ENCODE measurements around the gene MICAL3. TPM values are rescaled to one million over a fixed set of nuclear protein-coding genes. Genes with fewer than 3 reads are reported as not detected.

The MICAL3 gene
- polyA plus RNA-seq, 3 donors = 0.23 to 0.84 TPM; not detected in 1

GRCh38 chr22:17943533-17944249 lies 80.7 kb downstream of the MICAL3 start:
- no peak overlapping the region for H3K9ac ChIP-seq (ENCODE audit: insufficient read depth, low read length, poor library complexity, severe bottlenecking)
- no peak for DNase-seq
- no peaks in the 10 kb centered on the region for H3K36me3 Mint-ChIP-seq
- no peak overlapping the region for H3K27ac ChIP-seq (ENCODE audit: low read depth in 1 of 2, low read length in 2 of 2)
- no peaks in the 10 kb centered on the region for H3K9me3 ChIP-seq (replicated peaks in 1 of 2; ENCODE audit: control insufficient read depth in 1 of 2, insufficient read depth in 1 of 2, low read length in 2 of 2)
- no peaks in the 10 kb centered on the region for H4K20me1 ChIP-seq (ENCODE audit: insufficient read depth, low read length)
- no peak overlapping the region for H3K4me2 ChIP-seq (replicated peaks; ENCODE audit: extremely low read depth, low read length, poor library complexity, severe bottlenecking)
- no peaks in the 10 kb centered on the region for H3K4me1 ChIP-seq (ENCODE audit: control insufficient read depth in 1 of 2, insufficient read depth in 2 of 2, low read length in 2 of 2)
- H3K4me1 Mint-ChIP-seq = no peaks in the 10 kb centered on the region
- H3K36me3 ChIP-seq (replicated peaks in 1 of 2; ENCODE audit: control insufficient read depth in 1 of 2, insufficient read depth in 2 of 2, low read length in 2 of 2) = no peaks in the 10 kb centered on the region
- intact Hi-C loops (cut with micrococcal nuclease) = no loop called here
- TF ChIP-seq, protein P1, sequence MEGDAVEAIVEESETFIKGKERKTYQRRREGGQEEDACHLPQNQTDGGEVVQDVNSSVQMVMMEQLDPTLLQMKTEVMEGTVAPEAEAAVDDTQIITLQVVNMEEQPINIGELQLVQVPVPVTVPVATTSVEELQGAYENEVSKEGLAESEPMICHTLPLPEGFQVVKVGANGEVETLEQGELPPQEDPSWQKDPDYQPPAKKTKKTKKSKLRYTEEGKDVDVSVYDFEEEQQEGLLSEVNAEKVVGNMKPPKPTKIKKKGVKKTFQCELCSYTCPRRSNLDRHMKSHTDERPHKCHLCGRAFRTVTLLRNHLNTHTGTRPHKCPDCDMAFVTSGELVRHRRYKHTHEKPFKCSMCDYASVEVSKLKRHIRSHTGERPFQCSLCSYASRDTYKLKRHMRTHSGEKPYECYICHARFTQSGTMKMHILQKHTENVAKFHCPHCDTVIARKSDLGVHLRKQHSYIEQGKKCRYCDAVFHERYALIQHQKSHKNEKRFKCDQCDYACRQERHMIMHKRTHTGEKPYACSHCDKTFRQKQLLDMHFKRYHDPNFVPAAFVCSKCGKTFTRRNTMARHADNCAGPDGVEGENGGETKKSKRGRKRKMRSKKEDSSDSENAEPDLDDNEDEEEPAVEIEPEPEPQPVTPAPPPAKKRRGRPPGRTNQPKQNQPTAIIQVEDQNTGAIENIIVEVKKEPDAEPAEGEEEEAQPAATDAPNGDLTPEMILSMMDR (IDR thresholded peaks at IDR 0.05) = no peak
- H3K9me3 Mint-ChIP-seq = no peaks in the 10 kb centered on the region
- no peak overlapping the region for H2AFZ ChIP-seq (ENCODE audit: insufficient read depth, low read depth, low read length, poor library complexity, severe bottlenecking)
- H3K27me3 Mint-ChIP-seq (ENCODE audit: low read depth in 3 of 3) = peaks cover 0 to 3% (median 0%) of the 10 kb centered on the region in 3 donors
- WGBS (ENCODE audit: insufficient coverage) = 90% methylated on average over 2 of the region's 6 CpGs
- H3K79me2 ChIP-seq (ENCODE audit: insufficient read depth, low read length) = no peaks in the 10 kb centered on the region
- no peak overlapping the region for H3K4me3 ChIP-seq (replicated peaks in 1 of 3; ENCODE audit: low read depth in 2 of 3, low read length in 3 of 3)
- no peak overlapping the region for H3K4me3 Mint-ChIP-seq
- H3K27ac Mint-ChIP-seq = peak overlapping the region in 1 of 7 donors; percentile 1
- H3K27me3 ChIP-seq (ENCODE audit: control insufficient read depth in 2 of 2, insufficient read depth in 2 of 2, low read length in 2 of 2) = no peaks in the 10 kb centered on the region

DNA sequence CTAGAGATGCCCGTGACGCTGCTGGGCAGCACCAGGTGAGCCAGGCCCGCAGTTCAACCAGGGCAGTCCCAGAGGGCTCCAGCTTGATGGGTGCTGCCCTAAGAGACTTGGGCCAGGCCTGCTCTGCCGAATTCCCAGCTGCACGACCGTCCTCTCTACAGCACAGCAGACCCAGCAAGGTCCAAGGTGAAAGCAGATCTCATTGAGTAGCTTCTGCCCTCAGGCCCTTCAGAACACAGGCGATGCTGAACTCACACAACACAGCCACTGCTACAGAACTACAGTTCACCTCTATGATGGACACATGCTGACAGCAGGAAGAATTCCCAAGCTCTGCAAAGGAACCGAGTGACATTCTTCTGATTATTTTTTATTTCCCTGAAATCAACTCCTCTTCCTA lies 81.6 kb downstream of the MICAL3 start:
- Mint-ChIP-seq H3K27me3 (ENCODE audit: low read depth in 3 of 3) (peaks cover 0 to 3% (median 0%) of the 10 kb centered on the region in 3 donors), H3K27ac (peak overlapping the region in 1 of 7 donors; percentile 22), H3K9me3 (no peaks in the 10 kb centered on the region), H3K4me1 (no peaks in the 10 kb centered on the region), H3K36me3 (no peaks in the 10 kb centered on the region), H3K4me3 (no peak overlapping the region)
- intact Hi-C loops (cut with micrococcal nuclease) = no loop called here
- Histone ChIP-seq H3K9ac (ENCODE audit: insufficient read depth, low read length, poor library complexity, severe bottlenecking) (no peak overlapping the region), H3K27ac (ENCODE audit: low read depth in 1 of 2, low read length in 2 of 2) (no peak overlapping the region), H3K4me3 (replicated peaks in 1 of 3; ENCODE audit: low read depth in 2 of 3, low read length in 3 of 3) (no peak overlapping the region), H3K79me2 (ENCODE audit: insufficient read depth, low read length) (no peaks in the 10 kb centered on the region), H3K4me1 (ENCODE audit: control insufficient read depth in 1 of 2, insufficient read depth in 2 of 2, low read length in 2 of 2) (no peaks in the 10 kb centered on the region), H3K4me2 (replicated peaks; ENCODE audit: extremely low read depth, low read length, poor library complexity, severe bottlenecking) (no peak overlapping the region), H3K9me3 (replicated peaks in 1 of 2; ENCODE audit: control insufficient read depth in 1 of 2, insufficient read depth in 1 of 2, low read length in 2 of 2) (no peaks in the 10 kb centered on the region), H3K36me3 (replicated peaks in 1 of 2; ENCODE audit: control insufficient read depth in 1 of 2, insufficient read depth in 2 of 2, low read length in 2 of 2) (no peaks in the 10 kb centered on the region), H2AFZ (ENCODE audit: insufficient read depth, low read depth, low read length, poor library complexity, severe bottlenecking) (no peak overlapping the region), H4K20me1 (ENCODE audit: insufficient read depth, low read length) (no peaks in the 10 kb centered on the region), H3K27me3 (ENCODE audit: control insufficient read depth in 2 of 2, insufficient read depth in 2 of 2, low read length in 2 of 2) (no peaks in the 10 kb centered on the region)
- TF ChIP-seq, protein P1 (IDR thresholded peaks at IDR 0.05) = no peak
- WGBS (ENCODE audit: insufficient coverage) = 94% methylated on average over 7 of the region's 8 CpGs
- DNase-seq = no peak

Data from CD14-positive monocyte (primary cell).